Mesendoderm (in vitro differentiated cells): Measurements from ENCODE around the gene BARX1.
"Not testable (repeated sequence)": the region's sequence is repeated elsewhere in the genome, so short reads cannot be mapped to it uniquely, and the experiment has no call there.

Experiments used
- DNase-seq: peaks from one replicate; pipeline ENCODE4 v3.0.0; 2013
- H2AK5ac ChIP-seq: 2 replicates; pipeline ENCODE4 v1.6.1; 2013; ENCODE audit warnings: low read length, inconsistent platforms
- H2BK120ac ChIP-seq: 2 replicates; pipeline ENCODE4 v1.6.1; 2013; ENCODE audit warnings: low read depth, mild to moderate bottlenecking, low read length, moderate library complexity, mixed read lengths
- H2BK15ac ChIP-seq: replicated peaks from 2 replicates; pipeline ENCODE4 v1.6.1; 2013; ENCODE audit warnings: low read depth, mild to moderate bottlenecking, moderate library complexity
- H2BK5ac ChIP-seq: 2 replicates; pipeline ENCODE4 v1.6.1; 2013; ENCODE audit warnings: low read length, inconsistent platforms
- H3K18ac ChIP-seq: 2 replicates; pipeline ENCODE4 v1.6.1; 2013; ENCODE audit warnings: mild to moderate bottlenecking, low read length, mixed read lengths
- H3K23ac ChIP-seq: one replicate; pipeline ENCODE4 v1.6.1; 2013; ENCODE audit warnings: low read length
- H3K27ac ChIP-seq: 2 replicates; pipeline ENCODE4 v1.5.1; 2013; ENCODE audit warnings: low read depth, mild to moderate bottlenecking, inconsistent platforms, low read length, moderate library complexity
- H3K27me3 ChIP-seq: 2 replicates; pipeline ENCODE4 v1.6.1; 2013; ENCODE audit warnings: low read length, control low read depth, mild to moderate bottlenecking, inconsistent platforms; ENCODE audit not compliant: insufficient read depth, poor library complexity
- H3K36me3 ChIP-seq: 2 replicates; pipeline ENCODE4 v1.6.1; 2013; ENCODE audit warnings: low read length, inconsistent platforms; ENCODE audit not compliant: control insufficient read depth, insufficient read depth
- H3K4ac ChIP-seq: one replicate; pipeline ENCODE4 v1.6.1; 2013; ENCODE audit warnings: low read depth, mild to moderate bottlenecking, low read length, moderate library complexity
- H3K4me1 ChIP-seq: 2 replicates; pipeline ENCODE4 v1.6.1; 2013; ENCODE audit warnings: low read depth, low read length, inconsistent platforms; ENCODE audit not compliant: control insufficient read depth
- H3K4me2 ChIP-seq: 2 replicates; pipeline ENCODE4 v1.6.1; 2013; ENCODE audit warnings: low read length
- H3K4me3 ChIP-seq: 2 replicates; pipeline ENCODE4 v1.5.1; 2013; ENCODE audit warnings: mild to moderate bottlenecking, low read length
- H3K56ac ChIP-seq: one replicate; pipeline ENCODE4 v1.6.1; 2013; ENCODE audit warnings: low read length
- H3K79me1 ChIP-seq: 2 replicates; pipeline ENCODE4 v1.6.1; 2013; ENCODE audit warnings: low read length, inconsistent platforms
- H3K79me2 ChIP-seq: 2 replicates; pipeline ENCODE4 v1.6.1; 2013; ENCODE audit warnings: mild to moderate bottlenecking, low read length; ENCODE audit not compliant: control insufficient read depth, insufficient read depth
- H3K9ac ChIP-seq: 2 replicates; pipeline ENCODE4 v1.6.1; 2013; ENCODE audit warnings: low read length, inconsistent platforms
- H4K5ac ChIP-seq: one replicate; pipeline ENCODE4 v1.6.1; 2013; ENCODE audit warnings: low read length
- H4K8ac ChIP-seq: one replicate; pipeline ENCODE4 v1.6.1; 2013; ENCODE audit warnings: low read depth, mild to moderate bottlenecking, control low read depth, low read length, moderate library complexity
- WGBS: extraction: QIAGEN DNeasy Blood & Tissue Kit; methylation state at CpG from one replicate; pipeline ENCODE4 v1.1.7; 2013; ENCODE audit warnings: low lambda C conversion rate, missing lambda C conversion rate; ENCODE audit not compliant: insufficient coverage; ENCODE audit errors: extremely low coverage; 5-methylcytosine and 5-hydroxymethylcytosine counted together

Gene BARX1

GRCh38 chr9:93941493-93941892, 13.7 kb downstream of the BARX1 start:
- no peak overlapping the region for H4K8ac ChIP-seq
- peaks cover 22% of the 10 kb centered on the region for H3K27me3 ChIP-seq
- no peak overlapping the region for H2AK5ac ChIP-seq
- H2BK5ac ChIP-seq, result no peak overlapping the region
- WGBS, result no CpG with 5 or more reads among the region's 2 CpGs
- H3K4me2 ChIP-seq, result no peak overlapping the region
- H4K5ac ChIP-seq, result no peak overlapping the region
- no peak overlapping the region for H3K56ac ChIP-seq
- no peak overlapping the region for H3K18ac ChIP-seq
- H3K4ac ChIP-seq, result no peak overlapping the region
- H3K36me3 ChIP-seq, result no peaks in the 10 kb centered on the region
- no peaks in the 10 kb centered on the region for H3K79me1 ChIP-seq
- no peak overlapping the region for H3K9ac ChIP-seq
- no peak overlapping the region for H2BK15ac ChIP-seq
- H3K79me2 ChIP-seq, result no peaks in the 10 kb centered on the region
- no peak overlapping the region for H3K27ac ChIP-seq
- H3K4me1 ChIP-seq, result peaks cover 4% of the 10 kb centered on the region
- no peak overlapping the region for H2BK120ac ChIP-seq
- no peak overlapping the region for H3K23ac ChIP-seq
- no peak overlapping the region for H3K4me3 ChIP-seq
- DNase-seq, result no peak

GRCh38 chr9:93940951-93941350, 14.2 kb downstream of the BARX1 start:
- H3K36me3 ChIP-seq, result no peaks in the 10 kb centered on the region
- H3K4me1 ChIP-seq, result peaks cover 2% of the 10 kb centered on the region
- DNase-seq, result no peak
- WGBS, result no CpG with 5 or more reads among the region's 8 CpGs
- no peak overlapping the region for H3K4ac ChIP-seq
- H3K23ac ChIP-seq, result no peak overlapping the region
- H3K9ac ChIP-seq, result no peak overlapping the region
- H4K8ac ChIP-seq, result no peak overlapping the region
- peaks cover 16% of the 10 kb centered on the region for H3K27me3 ChIP-seq
- H3K56ac ChIP-seq, result no peak overlapping the region
- no peak overlapping the region for H3K4me3 ChIP-seq
- H2BK15ac ChIP-seq, result no peak overlapping the region
- no peaks in the 10 kb centered on the region for H3K79me1 ChIP-seq
- H3K4me2 ChIP-seq, result no peak overlapping the region
- H3K79me2 ChIP-seq, result no peaks in the 10 kb centered on the region
- no peak overlapping the region for H2BK120ac ChIP-seq
- no peak overlapping the region for H4K5ac ChIP-seq
- H2AK5ac ChIP-seq, result no peak overlapping the region
- no peak overlapping the region for H3K18ac ChIP-seq
- H3K27ac ChIP-seq, result no peak overlapping the region
- H2BK5ac ChIP-seq, result no peak overlapping the region

GRCh38 chr9:93939589-93939988, 15.6 kb downstream of the BARX1 start:
- not testable (repeated sequence) for H3K9ac ChIP-seq, H3K79me1 ChIP-seq, H3K4me1 ChIP-seq, H3K56ac ChIP-seq, H3K18ac ChIP-seq, H3K27me3 ChIP-seq, H3K79me2 ChIP-seq, H3K4me3 ChIP-seq, H2AK5ac ChIP-seq, DNase-seq, H3K36me3 ChIP-seq, H3K27ac ChIP-seq, H2BK120ac ChIP-seq, H2BK15ac ChIP-seq, H3K23ac ChIP-seq, H2BK5ac ChIP-seq, H4K5ac ChIP-seq, H3K4ac ChIP-seq, H3K4me2 ChIP-seq, H4K8ac ChIP-seq
- no CpG with 5 or more reads among the region's 7 CpGs for WGBS

- Histone ChIP-seq H3K4me2 (no peak overlapping the region), H3K4me3 (no peak overlapping the region), H3K79me1 (no peaks in the 10 kb centered on the region), H3K27ac (no peak overlapping the region), H2BK5ac (no peak overlapping the region), H3K36me3 (no peaks in the 10 kb centered on the region), H4K8ac (no peak overlapping the region), H3K23ac (no peak overlapping the region), H2BK120ac (no peak overlapping the region), H3K27me3 (no peaks in the 10 kb centered on the region), H3K4ac (no peak overlapping the region), H3K18ac (no peak overlapping the region), H2BK15ac (no peak overlapping the region), H3K79me2 (no peaks in the 10 kb centered on the region), H4K5ac (no peak overlapping the region), H3K9ac (no peak overlapping the region), H2AK5ac (no peak overlapping the region), H3K56ac (no peak overlapping the region), H3K4me1 (no peaks in the 10 kb centered on the region)
- WGBS, result no CpG with 5 or more reads among the region's 1 CpG
- DNase-seq, result no peak
Observed at GRCh38 chr9:93937193-93937592, 18.0 kb downstream of the BARX1 start.

GRCh38 chr9:93931905-93932304, 23.2 kb downstream of the BARX1 start:
- no peak overlapping the region for H3K18ac ChIP-seq
- H3K9ac ChIP-seq, result no peak overlapping the region
- H3K4ac ChIP-seq, result no peak overlapping the region
- H3K79me2 ChIP-seq, result no peaks in the 10 kb centered on the region
- H3K27ac ChIP-seq, result no peak overlapping the region
- H2BK120ac ChIP-seq, result no peak overlapping the region
- H2AK5ac ChIP-seq, result no peak overlapping the region
- no peak overlapping the region for H3K56ac ChIP-seq
- H3K23ac ChIP-seq, result no peak overlapping the region
- DNase-seq, result no peak
- H4K5ac ChIP-seq, result no peak overlapping the region
- no peaks in the 10 kb centered on the region for H3K27me3 ChIP-seq
- no peak overlapping the region for H2BK5ac ChIP-seq
- no peak overlapping the region for H3K4me2 ChIP-seq
- no CpG with 5 or more reads among the region's 11 CpGs for WGBS
- H3K4me3 ChIP-seq, result no peak overlapping the region
- no peak overlapping the region for H2BK15ac ChIP-seq
- H3K36me3 ChIP-seq, result no peaks in the 10 kb centered on the region
- no peak overlapping the region for H4K8ac ChIP-seq
- no peaks in the 10 kb centered on the region for H3K4me1 ChIP-seq
- H3K79me1 ChIP-seq, result no peaks in the 10 kb centered on the region

GRCh38 chr9:93930070-93930469, 25.1 kb downstream of the BARX1 start:
- Histone ChIP-seq H2AK5ac (no peak overlapping the region), H3K56ac (no peak overlapping the region), H2BK120ac (no peak overlapping the region), H3K4me2 (no peak overlapping the region), H3K27me3 (no peaks in the 10 kb centered on the region), H3K79me1 (no peaks in the 10 kb centered on the region), H3K79me2 (no peaks in the 10 kb centered on the region), H2BK15ac (no peak overlapping the region), H3K18ac (no peak overlapping the region), H3K9ac (no peak overlapping the region), H3K27ac (no peak overlapping the region), H3K4ac (no peak overlapping the region), H3K4me1 (no peaks in the 10 kb centered on the region), H4K8ac (no peak overlapping the region), H3K4me3 (no peak overlapping the region), H4K5ac (no peak overlapping the region), H3K23ac (no peak overlapping the region), H2BK5ac (no peak overlapping the region), H3K36me3 (no peaks in the 10 kb centered on the region)
- no peak for DNase-seq
- no CpG with 5 or more reads among the region's 8 CpGs for WGBS
